ENCODE data around the gene RACGAP1.

GRCh38 chr12:50061171-50061570, 35.9 kb upstream of the RACGAP1 start:
- TF ChIP-seq CTCF (IDR thresholded peaks at IDR 0.05) (no peak), POLR2A (IDR thresholded peaks at IDR 0.05) (no peak)
